Duodenal mucosa (tissue), 2 donors: Measurements from ENCODE around the gene DPF1.

Source experiments
- H3K27ac ChIP-seq: one replicate; pipeline ENCODE4 v1.7.0; 2013; ENCODE audit warnings: low read depth, low read length
- H3K27me3 ChIP-seq, 2 donors: one replicate each; pipeline ENCODE4 v1.7.0; 2013; ENCODE audit warnings: low read length in 2 of 2, control low read depth in 1 of 2; ENCODE audit not compliant: insufficient read depth in 2 of 2, control insufficient read depth in 1 of 2
- H3K36me3 ChIP-seq, 2 donors: one replicate each; pipeline ENCODE4 v1.7.0; 2013; ENCODE audit warnings: low read length in 2 of 2, control low read depth in 1 of 2; ENCODE audit not compliant: insufficient read depth in 2 of 2, control insufficient read depth in 1 of 2
- H3K4me1 ChIP-seq, 2 donors: one replicate each; pipeline ENCODE4 v1.7.0; 2013; ENCODE audit warnings: low read length in 2 of 2, control low read depth in 1 of 2; ENCODE audit not compliant: insufficient read depth in 2 of 2, control insufficient read depth in 1 of 2
- H3K4me3 ChIP-seq, 2 donors: one replicate each; pipeline ENCODE4 v1.7.0; 2013; ENCODE audit warnings: low read length in 2 of 2, low read depth in 1 of 2
- H3K9ac ChIP-seq, 2 donors: one replicate each; pipeline ENCODE4 v1.7.0; 2013; ENCODE audit warnings: low read length in 2 of 2, low read depth in 1 of 2
- H3K9me3 ChIP-seq, 2 donors: one replicate each; pipeline ENCODE4 v1.7.0; 2013; ENCODE audit warnings: low read length in 2 of 2, control low read depth in 1 of 2; ENCODE audit not compliant: control insufficient read depth in 1 of 2

DPF1 gene

DNA sequence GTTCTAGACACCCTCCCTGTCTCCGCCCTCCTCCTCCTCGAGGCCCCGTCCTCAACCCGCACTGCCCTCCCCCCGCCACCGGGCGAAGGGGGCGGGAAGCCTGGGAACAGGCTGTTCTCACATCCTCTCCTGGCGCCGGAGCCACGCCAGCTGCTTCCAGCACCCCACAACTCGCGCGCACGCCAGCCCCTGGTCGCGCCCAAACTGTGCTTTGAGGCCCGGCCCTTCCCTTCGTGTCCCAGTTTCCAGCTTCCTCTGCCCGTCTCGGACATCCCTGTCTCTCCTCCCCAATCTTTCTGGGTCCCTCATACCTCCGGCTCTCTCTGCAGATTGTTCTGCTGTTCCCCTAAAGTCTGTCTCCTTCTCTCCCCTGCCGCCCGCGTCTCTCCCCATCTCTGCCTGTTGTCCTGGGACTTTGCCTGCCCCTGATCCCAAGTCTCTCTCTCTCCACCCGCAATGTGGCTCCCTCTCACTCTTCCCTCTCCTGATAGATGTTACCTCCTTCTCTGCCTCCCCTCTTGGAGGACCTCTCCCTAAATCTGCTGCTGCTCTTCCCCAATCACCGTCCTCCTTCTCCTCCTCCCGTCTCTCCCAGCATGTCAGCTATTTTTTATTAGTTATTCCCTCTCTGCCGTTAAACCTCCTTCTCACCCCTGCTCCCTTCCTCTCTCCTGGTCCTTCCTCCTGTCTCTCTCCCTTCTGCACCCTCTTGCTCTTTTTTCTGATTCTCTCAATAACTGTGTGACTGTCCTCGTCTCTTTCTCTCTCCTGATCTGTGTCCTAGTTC, 14.2 kb downstream of the DPF1 start:
- peaks cover 20 to 26% of the 10 kb centered on the region in 2 donors for H3K27me3 ChIP-seq
- no peak overlapping the region for H3K4me3 ChIP-seq
- H3K4me1 ChIP-seq: peaks cover 0 to 20% of the 10 kb centered on the region in 2 donors
- no peaks in the 10 kb centered on the region for H3K9me3 ChIP-seq
- no peak overlapping the region for H3K9ac ChIP-seq
- H3K36me3 ChIP-seq: peaks cover 0 to 18% of the 10 kb centered on the region in 2 donors
- H3K27ac ChIP-seq: no peak overlapping the region

- H3K9ac ChIP-seq: no peak overlapping the region
- H3K9me3 ChIP-seq: no peaks in the 10 kb centered on the region
- H3K36me3 ChIP-seq: peaks cover 0 to 20% of the 10 kb centered on the region in 2 donors
- no peak overlapping the region for H3K27ac ChIP-seq
- peaks cover 20 to 22% of the 10 kb centered on the region in 2 donors for H3K27me3 ChIP-seq
- peaks cover 0 to 17% of the 10 kb centered on the region in 2 donors for H3K4me1 ChIP-seq
- no peak overlapping the region for H3K4me3 ChIP-seq
Observed at GRCh38 chr19:38209152-38209551, 14.9 kb downstream of the DPF1 start.

DNA sequence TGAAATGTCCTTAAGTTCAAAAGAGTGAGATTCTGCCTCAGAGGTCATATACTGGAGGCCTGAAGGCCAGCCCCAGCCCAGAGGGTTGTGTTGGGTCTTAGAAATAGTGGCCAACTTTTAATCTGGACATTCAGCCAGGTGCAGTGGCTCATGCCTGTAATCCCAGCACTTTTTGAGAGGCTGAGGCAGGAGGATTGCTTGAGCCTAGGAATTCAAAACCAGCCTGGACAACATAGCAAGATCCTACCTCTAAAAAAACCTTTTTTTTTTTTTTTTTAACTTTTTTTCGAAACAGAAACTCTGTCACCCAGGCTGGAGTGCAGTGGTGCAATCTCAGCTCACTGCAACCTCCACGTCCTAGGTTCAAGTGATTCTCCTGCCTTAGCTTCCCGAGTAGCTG, 15.5 kb downstream of the DPF1 start:
- Histone ChIP-seq H3K9me3 (no peaks in the 10 kb centered on the region), H3K27me3 (peaks cover 19 to 20% of the 10 kb centered on the region in 2 donors), H3K27ac (no peak overlapping the region)

DNA sequence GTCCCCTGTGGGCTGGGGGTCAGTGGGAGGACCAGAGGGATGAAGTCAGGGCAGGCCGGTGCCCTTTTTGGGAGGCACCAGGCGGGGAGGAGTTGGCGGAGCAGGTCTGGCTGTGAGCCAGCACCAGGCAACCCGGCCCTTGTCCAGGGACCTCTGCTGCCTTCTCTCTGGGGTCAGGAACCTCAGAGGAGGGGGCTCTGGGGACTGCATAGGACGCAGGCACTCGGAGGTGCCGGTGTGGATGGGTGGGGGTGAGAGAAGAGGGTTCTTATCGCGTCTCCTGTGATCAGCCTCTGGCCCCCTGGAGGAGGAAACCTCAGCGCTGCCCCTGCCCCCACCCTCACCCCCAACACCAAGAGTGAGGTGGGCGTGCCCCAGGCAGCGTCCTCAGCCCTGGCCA, 16.5 kb downstream of the DPF1 start:
- H3K9me3 ChIP-seq: no peaks in the 10 kb centered on the region
- H3K27ac ChIP-seq: no peak overlapping the region
- H3K27me3 ChIP-seq: peaks cover 16 to 19% of the 10 kb centered on the region in 2 donors
- H3K36me3 ChIP-seq: peaks cover 8 to 36% of the 10 kb centered on the region in 2 donors
- H3K4me3 ChIP-seq: no peak overlapping the region
- no peak overlapping the region for H3K9ac ChIP-seq
- peaks cover 0 to 11% of the 10 kb centered on the region in 2 donors for H3K4me1 ChIP-seq

More for the DNA sequence above, 15.5 kb downstream of the DPF1 start:
- H3K4me3 ChIP-seq: no peak overlapping the region
- peaks cover 0 to 11% of the 10 kb centered on the region in 2 donors for H3K4me1 ChIP-seq
- H3K36me3 ChIP-seq: peaks cover 5 to 26% of the 10 kb centered on the region in 2 donors
- no peak overlapping the region for H3K9ac ChIP-seq

DNA sequence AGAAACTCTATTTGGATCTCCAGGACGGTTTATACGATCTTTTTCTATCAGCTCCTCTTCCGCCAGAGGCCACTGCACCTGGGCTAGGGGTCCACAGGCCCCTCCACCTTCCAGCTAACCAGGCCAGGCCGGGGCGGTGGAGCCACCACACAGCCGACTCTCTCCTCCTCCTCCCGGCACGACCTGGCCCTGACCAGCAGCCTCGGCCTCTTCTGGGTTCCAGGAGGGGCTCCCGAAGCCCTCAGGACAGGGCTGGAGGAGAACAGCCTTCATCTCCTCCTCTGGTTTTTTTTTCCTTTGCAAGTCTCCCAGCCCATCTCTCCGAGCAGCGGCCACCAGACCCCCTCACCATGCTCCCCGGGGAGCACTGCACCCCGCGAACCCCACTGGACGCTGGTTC, 17.1 kb downstream of the DPF1 start:
- Histone ChIP-seq H3K4me1 (peaks cover 0 to 11% of the 10 kb centered on the region in 2 donors), H3K36me3 (peaks cover 8 to 40% of the 10 kb centered on the region in 2 donors), H3K9ac (no peak overlapping the region), H3K4me3 (no peak overlapping the region), H3K9me3 (no peaks in the 10 kb centered on the region), H3K27ac (no peak overlapping the region), H3K27me3 (peaks cover 16 to 19% of the 10 kb centered on the region in 2 donors)

DNA sequence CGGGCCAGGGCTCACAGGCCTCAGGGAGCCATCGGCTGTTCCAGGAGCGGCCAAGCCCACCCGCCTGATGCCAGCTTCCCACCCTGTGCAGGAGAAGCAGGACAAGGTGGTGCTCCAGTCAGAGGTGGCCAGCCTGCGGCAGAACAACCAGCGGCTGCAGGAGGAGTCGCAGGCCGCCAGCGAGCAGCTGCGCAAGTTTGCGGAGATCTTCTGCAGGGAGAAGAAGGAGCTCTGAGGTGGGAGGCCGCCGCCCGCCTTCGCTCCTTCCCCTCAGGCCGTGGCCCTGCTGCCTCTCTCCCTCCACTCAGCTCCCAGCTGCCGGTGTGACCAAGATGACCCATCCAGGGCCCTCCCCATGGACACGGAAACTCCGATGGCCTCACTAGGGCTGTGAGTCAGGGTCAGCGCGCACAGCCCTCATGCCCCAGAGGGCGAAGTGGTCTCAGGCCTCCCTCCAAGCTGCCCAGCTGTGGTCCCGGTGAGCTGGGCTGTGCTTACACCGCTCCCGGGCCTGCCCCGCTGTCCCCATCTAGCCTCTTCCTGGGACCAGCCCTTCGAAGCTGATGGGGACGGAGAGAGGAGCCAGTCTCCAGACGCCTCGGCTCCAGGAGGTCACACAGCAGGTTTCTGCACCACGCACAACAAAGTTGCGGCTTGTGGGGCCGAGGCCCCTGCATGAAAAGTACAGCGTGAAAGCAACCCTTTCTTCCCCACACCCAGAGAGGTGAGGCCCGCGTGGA, 17.8 kb downstream of the DPF1 start:
- Histone ChIP-seq H3K9me3 (no peaks in the 10 kb centered on the region), H3K27me3 (peaks cover 16 to 19% of the 10 kb centered on the region in 2 donors), H3K36me3 (peaks cover 11 to 48% of the 10 kb centered on the region in 2 donors), H3K4me3 (no peak overlapping the region), H3K27ac (no peak overlapping the region), H3K9ac (no peak overlapping the region), H3K4me1 (peaks cover 0 to 11% of the 10 kb centered on the region in 2 donors)

DNA sequence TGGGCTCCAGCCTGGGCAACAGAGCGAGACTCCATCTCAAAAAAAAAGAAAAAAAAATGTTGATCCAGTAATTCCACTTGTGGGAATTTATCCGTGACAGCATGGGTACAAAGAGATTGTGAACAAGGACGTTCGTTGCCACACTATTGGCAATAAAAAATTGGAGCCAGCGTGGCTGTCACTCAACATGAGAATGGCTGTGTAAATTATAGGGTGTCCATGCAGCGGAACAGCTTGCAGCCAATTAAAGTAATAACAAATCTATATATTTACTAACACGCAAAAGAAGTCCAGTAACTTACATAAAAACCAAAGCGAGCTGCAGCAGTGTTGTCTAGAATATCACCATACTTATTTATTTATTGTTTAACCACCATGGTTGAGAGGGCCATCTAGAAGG, 19.3 kb downstream of the DPF1 start:
- Histone ChIP-seq H3K9me3 (no peaks in the 10 kb centered on the region), H3K36me3 (peaks cover 11 to 57% of the 10 kb centered on the region in 2 donors)

DNA sequence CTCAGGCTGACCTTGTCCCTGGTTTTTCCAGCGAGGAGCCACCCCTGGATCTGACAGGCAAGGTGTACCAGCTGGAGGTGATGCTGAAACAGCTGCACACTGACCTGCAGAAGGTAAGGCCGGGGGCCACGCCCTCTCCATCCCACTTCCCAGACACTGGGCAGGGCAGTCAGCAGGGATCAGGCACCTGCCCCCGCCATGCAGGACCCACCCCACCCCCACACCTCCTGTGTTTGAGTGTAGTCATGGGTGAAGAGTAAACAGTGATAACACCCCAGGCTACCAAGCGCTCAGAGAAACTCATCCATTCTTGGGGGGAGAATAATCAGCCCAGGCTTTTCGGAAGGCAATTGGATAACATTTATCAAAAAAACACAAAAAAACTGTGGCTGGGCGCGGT, 19.9 kb downstream of the DPF1 start:
- Histone ChIP-seq H3K4me1 (peaks cover 0 to under 1% of the 10 kb centered on the region in 2 donors), H3K27ac (no peak overlapping the region), H3K27me3 (peaks cover 0 to under 1% of the 10 kb centered on the region in 2 donors), H3K9ac (no peak overlapping the region), H3K4me3 (no peak overlapping the region), H3K9me3 (no peaks in the 10 kb centered on the region), H3K36me3 (peaks cover 11 to 61% of the 10 kb centered on the region in 2 donors)

More for the DNA sequence above, 19.3 kb downstream of the DPF1 start:
- peaks cover 5 to 6% of the 10 kb centered on the region in 2 donors for H3K27me3 ChIP-seq
- no peak overlapping the region for H3K9ac ChIP-seq
- H3K4me1 ChIP-seq: peaks cover 0 to 6% of the 10 kb centered on the region in 2 donors
- no peak overlapping the region for H3K27ac ChIP-seq
- H3K4me3 ChIP-seq: no peak overlapping the region

- Histone ChIP-seq H3K9ac (no peak overlapping the region), H3K9me3 (no peaks in the 10 kb centered on the region), H3K27me3 (no peaks in the 10 kb centered on the region), H3K36me3 (peaks cover 11 to 70% of the 10 kb centered on the region in 2 donors), H3K27ac (no peak overlapping the region), H3K4me3 (no peak overlapping the region), H3K4me1 (no peaks in the 10 kb centered on the region)
Observed at GRCh38 chr19:38203197-38203596, 20.8 kb downstream of the DPF1 start.

GRCh38 chr19:38202504-38202903, 21.5 kb downstream of the DPF1 start:
- Histone ChIP-seq H3K36me3 (peaks cover 11 to 77% of the 10 kb centered on the region in 2 donors), H3K27ac (no peak overlapping the region), H3K4me1 (no peaks in the 10 kb centered on the region), H3K27me3 (no peaks in the 10 kb centered on the region), H3K4me3 (no peak overlapping the region), H3K9me3 (no peaks in the 10 kb centered on the region), H3K9ac (no peak overlapping the region)
